HG03103 (cell line): ENCODE measurements around the gene ABCC4.
"Not testable (repeated sequence)": the region's sequence is repeated elsewhere in the genome, so short reads cannot be mapped to it uniquely, and the experiment has no call there.

Source experiments
- ATAC-seq: cut with Tn5 transposase; IDR thresholded peaks from one replicate; pipeline ENCODE4 v1.9.1; 2021; ENCODE audit warnings: low read depth; ENCODE audit not compliant: unreplicated experiment

ABCC4 gene

DNA sequence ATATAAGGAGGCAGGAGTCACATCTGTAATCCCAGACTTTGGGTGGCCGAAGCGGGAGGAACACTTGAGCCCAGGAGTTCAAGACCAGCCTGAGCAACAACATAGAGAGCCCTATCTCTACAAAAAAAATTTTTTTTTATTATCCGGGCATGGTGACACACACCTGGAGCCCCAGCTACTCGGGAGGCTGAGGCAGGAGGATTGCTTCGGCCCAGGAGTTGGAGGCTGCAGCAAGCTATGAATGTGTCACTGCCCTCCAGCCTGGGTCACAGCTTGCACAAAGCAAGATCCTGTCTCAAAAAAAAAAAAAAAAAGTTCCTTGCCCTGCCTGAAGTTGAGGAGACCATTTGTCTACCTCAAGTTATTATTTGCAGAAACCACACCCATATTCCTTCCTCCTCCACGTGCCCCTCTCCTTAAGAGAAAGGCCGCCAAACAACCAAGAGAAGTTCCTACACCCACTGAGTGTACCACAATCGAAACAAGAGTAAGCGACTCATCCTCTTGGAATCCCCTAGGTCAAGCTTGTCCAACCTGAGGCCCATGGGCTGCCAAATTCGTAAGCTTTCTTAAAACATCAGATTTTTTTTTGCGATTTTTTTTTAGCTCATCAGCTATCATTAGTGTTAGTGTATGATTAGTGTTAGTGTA is 2.2 kb downstream of the ABCC4 start:
- no peak for ATAC-seq

DNA sequence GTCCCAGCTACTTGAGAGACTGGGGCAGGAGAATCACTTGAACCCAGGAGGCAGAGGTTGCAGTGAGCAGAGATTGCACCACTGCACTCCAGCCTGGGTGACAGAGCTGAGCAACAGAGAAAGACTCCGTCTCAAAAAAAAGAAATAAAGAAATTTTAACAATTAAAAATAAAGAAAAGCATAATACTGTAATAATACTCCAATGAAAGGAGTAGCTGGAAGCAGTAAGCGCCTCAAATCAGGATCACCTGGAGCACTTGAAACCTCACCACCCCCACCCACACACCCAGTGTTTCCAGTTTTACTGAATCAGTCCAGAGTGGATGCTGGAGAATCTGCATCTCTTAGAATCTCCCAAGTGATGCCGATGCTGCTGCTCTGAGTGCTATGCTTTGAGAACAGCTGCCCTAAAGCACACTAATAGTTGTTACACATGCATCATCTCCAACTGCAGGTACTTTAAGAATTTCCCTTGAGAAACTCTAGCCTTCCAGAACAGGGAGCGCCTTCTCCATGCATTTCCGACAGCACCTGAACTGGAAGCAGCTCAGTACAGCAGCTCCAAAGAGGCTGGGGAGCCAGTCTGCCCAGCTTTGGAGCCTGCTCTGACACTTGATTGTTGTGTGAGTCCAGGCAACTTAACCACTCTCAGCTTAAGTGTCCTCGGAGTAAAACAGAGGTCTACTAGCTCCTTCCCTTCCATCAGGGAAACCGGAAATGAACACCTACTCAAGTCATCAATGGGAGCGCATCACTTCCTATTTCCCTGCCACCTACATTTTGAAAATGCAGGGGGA is 2.9 kb downstream of the ABCC4 start:
- ATAC-seq, result no peak

GRCh38 chr13:95296326-95296925 is 4.8 kb downstream of the ABCC4 start:
- ATAC-seq, result no peak

GRCh38 chr13:95295026-95295425 is 6.2 kb downstream of the ABCC4 start:
- no peak for ATAC-seq

DNA sequence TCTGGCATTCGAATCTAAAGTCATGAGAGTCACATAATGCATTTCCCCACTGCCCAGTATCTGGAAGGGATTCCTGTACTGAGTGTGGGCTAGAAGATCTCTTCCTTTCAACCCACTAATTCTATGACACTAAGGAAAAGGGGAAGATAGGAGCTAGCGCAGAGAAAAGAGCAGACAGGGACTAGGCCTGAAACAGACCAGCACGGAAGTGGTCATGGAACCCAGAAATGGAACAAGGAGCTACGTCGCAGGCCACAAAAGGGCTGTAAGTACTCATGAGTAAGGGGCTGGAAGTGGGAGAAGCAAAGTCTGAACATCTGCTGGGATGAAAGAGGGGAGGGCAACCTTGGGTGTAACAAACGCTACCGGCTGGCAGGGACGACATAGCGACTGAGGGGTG is 8.6 kb downstream of the ABCC4 start:
- ATAC-seq, result no peak

- not testable (repeated sequence) for ATAC-seq
Measured at GRCh38 chr13:95289901-95290300, 11.3 kb downstream of the ABCC4 start.

GRCh38 chr13:95289020-95289444 is 12.2 kb downstream of the ABCC4 start:
- ATAC-seq, result no peak

DNA sequence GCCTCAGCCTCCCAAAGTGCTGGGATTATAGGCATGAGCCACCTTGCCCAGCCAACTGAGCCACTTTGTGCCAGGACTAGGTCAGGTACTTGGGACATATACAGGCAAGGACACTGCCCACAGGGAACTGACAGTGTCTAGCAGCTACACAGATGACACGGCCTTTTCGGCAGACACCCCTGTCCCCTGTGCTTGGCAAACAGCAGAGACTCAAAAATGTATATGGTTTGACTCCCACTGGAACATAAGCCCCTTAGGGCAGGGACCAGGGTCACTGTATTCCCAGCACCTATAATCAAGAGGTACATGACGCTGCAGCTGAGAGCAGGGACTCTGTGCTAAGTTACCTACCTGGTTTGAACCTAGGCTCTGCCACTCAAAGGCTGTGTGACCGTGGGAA is 16.8 kb downstream of the ABCC4 start:
- no peak for ATAC-seq

DNA sequence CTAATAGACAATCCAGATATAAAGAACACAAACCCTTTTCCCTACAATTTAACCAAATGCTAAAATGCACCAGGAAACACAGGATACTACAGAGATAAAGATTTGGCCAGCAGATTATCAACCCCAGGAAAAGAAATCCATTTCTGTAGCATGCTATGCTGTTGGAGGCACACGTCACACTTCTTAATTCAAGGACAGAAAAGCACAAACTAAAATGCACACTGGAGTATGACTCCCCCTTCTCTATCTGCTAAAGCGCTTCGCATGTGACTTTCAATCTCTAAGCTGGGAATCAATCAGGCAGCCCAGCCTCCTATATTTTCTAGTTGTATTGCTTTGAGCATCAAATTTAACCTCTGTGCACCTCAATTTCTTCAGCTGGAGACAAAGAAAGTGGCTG is 22.2 kb downstream of the ABCC4 start:
- ATAC-seq, result no peak

DNA sequence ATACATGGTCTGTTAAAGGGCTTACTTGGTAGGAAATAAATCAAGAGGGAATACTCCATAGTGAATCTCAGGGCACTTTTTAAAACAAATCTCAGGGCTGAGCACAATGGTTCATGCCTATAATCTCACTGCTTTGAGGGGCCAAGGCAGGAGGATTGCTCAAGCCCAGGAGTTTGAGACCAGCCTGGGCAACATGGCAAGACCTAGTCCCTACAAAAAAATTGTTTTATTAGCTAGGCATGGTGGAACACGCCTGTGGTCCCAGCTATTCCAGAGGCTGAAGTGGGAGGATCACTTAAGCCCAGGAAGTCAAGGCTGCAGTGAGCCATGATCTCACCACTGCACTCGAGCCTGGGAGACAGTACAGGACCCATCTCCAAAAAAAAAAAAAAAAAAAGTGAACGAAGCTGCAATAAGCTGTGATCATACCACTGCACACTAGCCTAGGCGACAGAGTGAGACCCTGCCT is 25.2 kb downstream of the ABCC4 start:
- ATAC-seq, result no peak

DNA sequence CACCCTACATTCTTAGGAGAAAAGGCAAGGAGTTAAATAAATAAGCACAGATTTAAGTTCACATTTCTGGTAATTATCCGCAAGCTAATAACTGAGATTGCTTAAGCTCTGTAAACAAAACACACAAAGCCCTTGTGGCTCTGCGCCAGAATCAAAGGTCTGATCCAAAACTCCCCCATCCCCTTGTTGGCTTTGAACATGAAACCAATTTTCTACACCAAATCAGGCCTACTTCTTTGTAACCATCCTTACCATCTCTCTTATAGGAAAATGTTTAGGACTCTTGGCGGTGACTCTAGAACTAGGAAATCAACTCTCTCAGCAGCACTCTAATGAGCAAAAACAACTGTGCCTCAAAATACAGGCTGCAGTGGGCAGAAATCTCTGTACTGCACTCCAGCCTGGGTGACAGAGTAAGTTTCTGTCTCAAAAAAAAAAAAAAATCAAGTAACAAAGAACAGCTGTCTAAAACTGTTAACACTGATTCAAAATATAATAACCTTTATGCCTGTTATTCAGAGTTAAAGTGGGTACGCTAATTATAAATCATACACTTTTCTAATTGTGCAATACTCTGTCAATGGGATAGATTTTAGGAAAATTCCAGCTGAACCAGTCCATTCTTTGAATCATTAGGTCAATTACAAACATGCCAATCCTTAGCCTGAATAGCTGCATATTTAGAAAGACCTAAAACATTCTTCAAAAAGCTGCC is 25.8 kb downstream of the ABCC4 start:
- no peak for ATAC-seq

DNA sequence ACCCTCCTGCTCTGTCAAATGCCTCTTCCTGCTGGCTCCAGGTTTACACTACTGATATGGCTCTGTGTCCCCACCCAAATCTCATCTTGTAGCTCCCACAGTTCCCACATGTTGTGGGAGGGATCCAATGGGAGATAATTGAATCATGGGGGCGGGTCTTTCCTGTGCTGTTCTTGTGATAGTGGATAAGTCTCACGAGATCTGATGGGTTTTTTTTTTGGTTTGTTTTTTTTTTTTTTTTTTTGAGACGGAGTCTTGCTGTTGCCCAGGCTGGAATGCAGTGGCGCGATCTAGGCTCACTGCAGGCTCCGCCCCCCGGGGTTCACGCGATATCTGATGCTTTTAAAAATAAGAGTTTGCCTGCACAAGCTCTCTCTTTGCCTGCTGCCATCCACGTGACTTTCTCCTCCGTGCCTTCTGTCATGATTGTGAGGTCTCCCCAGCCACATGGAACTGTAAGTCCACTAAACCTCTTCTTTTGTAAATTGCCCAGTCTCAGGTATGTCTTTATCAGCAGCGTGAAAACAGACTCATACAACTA is 27.6 kb downstream of the ABCC4 start:
- ATAC-seq, result not testable (repeated sequence)

DNA sequence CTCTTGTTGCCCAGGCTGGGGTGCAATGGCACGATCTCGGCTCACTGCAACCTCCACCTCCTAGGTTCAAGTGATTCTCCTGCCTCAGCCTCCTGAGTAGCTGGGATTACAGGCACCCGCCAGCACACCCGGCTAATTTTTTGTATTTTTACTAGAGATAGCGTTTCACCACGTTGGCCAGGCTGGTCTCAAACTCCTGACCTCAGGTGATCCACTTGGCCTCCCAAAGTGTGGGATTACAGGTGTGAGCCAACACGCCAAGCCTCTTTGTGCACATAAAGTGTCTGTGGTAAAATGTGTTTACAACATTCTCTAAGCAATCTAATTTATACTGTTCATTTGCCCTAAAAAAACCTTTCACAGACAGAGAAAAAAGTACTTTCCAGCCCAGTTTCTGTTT is 29.2 kb downstream of the ABCC4 start:
- ATAC-seq, result not testable (repeated sequence)

DNA sequence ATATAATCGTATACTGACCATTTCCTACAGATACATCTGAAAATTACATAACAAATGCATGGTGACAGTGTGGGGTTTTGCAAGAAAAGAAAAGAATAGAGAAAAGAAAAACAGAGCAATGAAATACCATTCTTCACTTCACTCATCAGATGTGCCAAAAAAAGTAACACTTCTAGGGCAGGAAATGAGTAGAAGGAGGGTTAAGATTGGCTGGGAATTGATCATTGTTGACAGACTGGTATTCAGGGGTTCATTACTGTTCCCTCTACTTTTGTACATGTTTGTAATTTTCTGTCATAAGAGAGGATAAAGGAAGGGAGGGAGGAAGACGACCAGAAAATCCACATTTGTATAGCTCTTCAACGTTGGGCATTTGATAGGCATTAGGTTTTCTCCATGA is 31.5 kb downstream of the ABCC4 start:
- ATAC-seq, result no peak

GRCh38 chr13:95268343-95269065 is 32.7 kb downstream of the ABCC4 start:
- ATAC-seq, result not testable (repeated sequence)

DNA sequence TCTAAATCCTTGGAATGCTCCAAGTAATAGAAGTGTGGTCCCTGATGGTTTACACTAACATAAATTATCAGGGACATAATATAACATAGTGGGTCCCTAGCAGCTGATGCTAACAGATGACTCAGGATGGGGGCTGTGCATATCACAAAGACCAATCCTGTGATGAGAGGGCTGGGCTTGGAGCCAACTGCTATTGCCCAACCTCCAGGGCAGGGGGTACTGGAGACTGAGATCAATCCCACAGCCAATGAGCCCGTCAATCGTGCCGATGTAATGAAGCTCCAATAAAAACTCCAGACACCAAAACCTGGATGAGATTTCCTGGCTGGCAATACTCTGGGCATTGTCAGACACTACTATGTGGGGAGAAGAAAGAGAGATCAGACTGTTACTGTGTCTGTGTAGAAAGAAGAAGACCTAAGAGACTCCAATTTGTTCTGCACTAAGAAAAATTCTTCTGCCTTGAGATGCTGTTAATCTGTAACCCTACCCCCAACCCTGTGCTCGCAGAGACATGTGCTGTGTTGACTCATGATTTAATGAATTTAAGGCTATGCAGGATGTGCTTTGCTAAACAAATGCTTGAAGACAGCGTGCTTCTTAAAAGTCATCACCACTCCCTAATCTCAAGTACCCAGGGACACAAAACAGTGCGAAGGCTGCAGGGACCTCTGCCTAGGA is 33.4 kb downstream of the ABCC4 start:
- no peak for ATAC-seq

DNA sequence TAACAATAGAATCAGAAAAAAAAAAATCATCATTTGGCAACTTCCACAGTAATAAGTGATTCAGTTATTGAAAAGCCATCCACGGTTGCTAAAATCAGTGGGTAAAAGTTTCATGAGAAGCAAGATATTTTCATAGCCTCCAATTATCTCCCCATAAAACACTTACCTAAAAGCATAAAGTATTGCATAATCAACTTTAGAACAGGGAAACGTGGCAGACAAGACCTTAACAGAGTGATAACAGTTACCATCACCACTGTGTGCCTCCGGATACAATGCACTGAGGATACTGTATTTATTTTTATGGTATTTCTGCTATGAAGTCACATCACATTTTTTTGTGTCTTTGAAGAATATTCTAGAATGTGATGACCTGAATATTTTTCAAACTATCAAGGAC is 37.0 kb downstream of the ABCC4 start:
- no peak for ATAC-seq

- ATAC-seq, result no peak
Measured at GRCh38 chr13:95262837-95263384, 38.3 kb downstream of the ABCC4 start.

GRCh38 chr13:95261956-95262355 is 39.3 kb downstream of the ABCC4 start:
- no peak for ATAC-seq
